Femur (tissue), 1 donor: ENCODE results near the gene FECH.
"Not testable (repeated sequence)": the region's sequence is repeated elsewhere in the genome, so short reads cannot be mapped to it uniquely, and the experiment has no call there.

Experiments
- DNase-seq: peaks from one replicate; pipeline ENCODE4 v3.0.0-alpha.2; 2017

The FECH gene

DNA sequence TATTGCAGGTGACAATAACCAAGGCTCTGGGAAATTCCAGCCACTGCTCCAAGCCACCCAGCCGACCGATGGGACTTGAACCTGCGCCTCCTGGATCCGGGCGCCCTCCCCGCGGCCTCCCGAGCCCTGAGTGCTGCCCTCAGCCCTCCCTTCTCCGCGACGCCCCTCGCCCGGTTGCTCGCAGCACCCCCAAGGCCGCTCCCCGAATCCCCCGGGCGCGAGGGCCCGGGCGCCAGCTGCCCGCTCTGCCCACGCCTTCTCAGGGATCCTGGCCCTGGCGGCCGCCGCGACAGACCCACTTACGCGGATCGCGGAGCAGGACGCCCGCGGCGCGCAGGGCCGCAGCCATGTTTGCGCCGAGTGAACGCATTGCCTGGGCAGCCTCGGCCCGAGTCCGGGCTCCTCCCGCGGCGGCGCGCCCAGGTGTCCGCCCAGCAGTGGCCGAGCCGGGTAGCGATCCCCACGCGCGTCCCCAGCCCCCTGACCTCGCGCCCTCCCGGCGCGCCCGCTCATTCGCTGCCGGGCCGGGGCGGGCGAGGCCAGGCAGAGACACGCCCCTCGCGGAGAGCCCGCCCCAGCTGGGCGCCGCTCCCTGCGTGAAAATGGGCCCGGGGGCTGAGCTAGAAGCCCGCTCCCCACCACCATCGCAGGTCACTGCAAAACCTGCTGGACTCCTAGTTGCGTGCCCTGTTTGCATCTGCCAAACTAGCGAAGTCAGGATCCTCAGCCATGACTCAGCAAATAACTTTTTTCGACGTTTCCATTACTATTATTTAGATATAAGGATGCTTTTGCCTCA is at the start of gene FECH:
TSS of gene FECH (minus strand) at position 452 of the 799 bp plus-strand sequence. CDS start at position 370, 82 bp downstream.
- DNase-seq = peak; percentile 87

DNA sequence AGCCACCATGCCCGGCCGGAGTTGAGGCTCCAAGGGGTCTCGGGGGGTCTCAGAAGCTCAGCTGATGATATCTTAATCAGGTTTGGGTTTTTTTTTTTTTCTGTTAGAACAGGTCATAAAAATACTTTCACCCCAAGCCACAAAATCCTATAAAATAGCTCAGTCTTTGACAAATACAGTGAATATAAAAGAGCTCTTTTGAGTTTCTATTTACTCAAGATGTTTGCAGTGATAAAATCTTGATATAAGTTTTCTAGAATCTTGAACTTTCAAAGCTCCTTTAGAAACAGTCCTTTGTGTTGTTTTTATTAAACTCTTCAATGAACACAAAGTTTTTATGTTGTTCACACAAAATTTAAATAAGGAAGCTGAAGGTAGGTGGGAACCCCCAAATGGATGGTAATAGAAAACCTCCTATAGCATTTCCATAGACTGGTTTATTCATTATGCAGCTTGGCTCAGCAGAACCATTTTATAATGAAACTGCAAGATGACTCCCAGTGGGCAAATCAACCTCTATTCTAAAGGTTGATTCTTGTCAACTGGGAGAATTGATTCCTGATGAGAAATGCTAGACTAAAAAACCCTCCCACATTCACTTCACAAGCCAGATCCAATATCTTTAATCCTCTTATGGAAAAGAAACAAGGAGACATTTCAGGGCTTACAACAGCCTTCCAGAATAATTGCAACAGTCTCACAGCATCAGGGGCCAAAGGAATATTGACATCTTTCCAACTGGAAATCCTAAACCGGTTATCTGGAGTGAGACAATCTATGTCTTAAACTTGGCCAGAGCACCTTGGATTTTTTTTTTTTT is 48.7 kb upstream of the FECH start:
- DNase-seq = no peak

DNA sequence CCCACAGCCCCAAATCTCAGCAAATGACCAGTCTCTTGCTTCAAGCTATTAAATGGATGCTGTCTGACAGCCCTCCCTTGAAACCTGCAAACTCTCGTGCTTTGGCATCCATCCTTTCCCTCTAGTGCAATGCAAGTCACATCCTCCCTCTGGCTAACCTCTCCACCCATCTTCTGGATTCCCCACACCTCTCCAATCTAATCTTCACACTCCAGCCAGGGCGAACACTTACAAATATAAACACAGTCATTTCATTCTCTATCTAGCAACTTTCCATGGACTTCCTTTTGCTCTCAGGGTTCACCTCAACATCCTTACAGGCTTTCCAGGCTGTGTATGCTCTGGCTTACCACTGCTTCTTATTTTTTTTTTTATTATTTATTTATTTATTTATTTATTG is 45.2 kb upstream of the FECH start:
- DNase-seq = no peak

GRCh38 chr18:57630754-57631595 is 44.5 kb upstream of the FECH start:
- no peak for DNase-seq

DNA sequence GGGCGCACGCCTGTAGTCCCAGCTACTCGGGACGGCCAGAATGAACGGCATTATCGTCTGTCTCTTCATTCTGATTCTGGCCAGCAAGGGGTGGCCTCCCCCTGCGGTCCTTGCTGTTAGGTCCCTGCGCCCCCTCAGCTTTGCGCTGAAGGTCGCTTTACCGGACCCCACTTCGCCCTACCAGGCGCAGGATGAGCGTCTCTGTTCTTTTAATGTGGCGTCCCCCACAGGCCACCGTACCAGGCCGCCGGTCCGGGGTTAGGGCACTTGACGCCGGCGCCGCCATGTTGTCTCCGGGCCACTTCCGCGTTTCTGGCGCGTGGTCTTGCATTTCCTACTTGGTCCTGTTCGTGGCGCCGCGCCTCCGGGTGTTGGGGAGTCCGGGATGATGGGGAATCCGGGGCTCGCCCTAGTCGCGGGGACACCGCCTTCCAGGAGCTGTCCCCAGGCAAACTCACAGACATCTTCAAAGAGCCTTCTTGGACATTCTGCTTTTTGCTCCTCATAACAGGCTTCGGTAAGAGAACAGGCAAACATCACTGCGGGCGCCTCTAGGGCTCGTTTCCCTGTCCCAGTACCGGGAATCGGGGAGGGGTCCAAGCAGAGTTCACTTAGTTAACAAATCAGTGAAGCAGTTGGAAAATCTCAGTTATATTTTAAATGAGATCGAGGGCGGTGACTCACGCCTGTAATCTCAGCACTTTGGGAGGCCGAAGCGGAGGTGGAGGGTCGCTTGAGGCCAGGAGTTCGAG is 43.7 kb upstream of the FECH start:
- peak; percentile 98 for DNase-seq

GRCh38 chr18:57629422-57629821 is 42.9 kb upstream of the FECH start:
- DNase-seq = no peak

DNA sequence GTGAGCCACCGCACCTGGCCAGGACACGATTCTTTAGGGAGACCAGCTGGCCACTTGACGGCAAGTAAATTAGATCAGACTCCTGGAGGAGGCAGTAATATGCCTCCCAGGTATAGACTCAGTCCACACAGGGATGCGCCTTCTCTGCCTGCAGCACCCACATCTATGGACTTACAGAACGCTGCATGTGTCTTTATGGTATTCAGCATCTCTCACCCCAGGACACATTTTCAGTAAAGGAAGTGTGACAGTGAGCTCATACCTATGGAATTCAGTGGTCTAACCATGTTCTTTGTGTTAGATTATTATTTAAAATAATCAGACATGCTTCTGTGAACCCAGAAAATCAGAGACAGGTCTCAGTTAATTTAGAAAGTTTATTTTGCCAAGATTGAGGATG is 41.0 kb upstream of the FECH start:
- DNase-seq = no peak

GRCh38 chr18:57624988-57625387 is 38.5 kb upstream of the FECH start:
- no peak for DNase-seq

DNA sequence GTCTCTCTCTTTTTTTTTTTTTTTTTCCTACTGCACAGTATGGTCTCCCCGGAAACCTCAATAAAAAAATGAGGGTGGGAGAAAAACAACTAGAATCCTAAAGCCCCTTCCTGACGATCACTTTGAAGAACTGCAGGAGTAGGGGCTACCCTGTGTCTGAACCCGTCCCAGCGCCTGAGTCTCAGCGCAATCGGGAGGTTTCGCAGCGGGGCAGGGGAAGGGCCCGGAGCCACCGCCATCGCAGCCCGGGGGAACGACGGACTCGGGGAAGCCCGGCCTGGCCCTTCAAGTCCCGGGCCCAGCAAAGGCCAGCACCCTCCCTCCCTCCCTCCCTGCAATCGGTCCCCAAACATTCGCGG is 34.7 kb upstream of the FECH start:
- no peak for DNase-seq

GRCh38 chr18:57619876-57620275 is 33.4 kb upstream of the FECH start:
- no peak for DNase-seq

DNA sequence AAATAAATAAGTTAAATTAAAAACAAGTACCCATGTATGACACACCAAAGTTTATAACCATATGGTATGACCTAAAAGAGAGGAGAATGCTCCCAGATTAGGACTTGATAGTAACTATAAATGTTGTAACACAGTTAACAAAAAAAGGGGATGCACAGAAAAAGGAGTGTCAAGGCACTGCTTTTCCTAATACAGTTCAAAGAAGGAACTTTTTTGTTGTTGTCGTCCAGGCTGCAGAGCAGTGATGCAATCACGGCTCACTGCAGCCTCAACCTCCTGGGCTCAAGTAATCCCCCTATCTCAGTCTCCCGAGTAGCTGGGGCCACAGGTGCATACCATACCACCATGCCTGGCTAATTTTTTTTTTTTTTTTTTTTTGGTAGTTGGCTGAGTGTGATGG is 32.4 kb upstream of the FECH start:
- no peak for DNase-seq

GRCh38 chr18:57603871-57604270 is 17.4 kb upstream of the FECH start:
- no peak for DNase-seq

GRCh38 chr18:57595347-57595746 is 8.8 kb upstream of the FECH start:
- DNase-seq = no peak

GRCh38 chr18:57592716-57593115 is 6.2 kb upstream of the FECH start:
- DNase-seq = not testable (repeated sequence)

DNA sequence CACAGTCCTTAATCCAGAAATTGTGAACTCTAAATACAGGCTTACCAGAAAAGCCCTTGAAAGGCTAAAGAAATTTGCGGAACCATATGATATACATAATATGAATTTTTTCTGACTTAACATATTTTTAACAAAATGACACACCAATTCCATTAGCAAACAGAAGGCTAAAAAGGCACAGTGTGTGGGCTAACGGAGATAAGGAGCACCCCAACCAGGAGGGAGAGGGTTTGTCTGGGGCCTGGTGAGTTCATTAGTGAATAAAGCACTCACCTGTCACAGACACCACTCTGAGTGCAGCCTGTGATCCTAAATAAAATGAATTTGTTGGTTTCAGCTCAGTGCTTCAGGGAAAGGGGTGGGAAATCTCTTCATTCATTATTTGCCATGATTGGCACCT is 2.7 kb upstream of the FECH start:
- DNase-seq = no peak

DNA sequence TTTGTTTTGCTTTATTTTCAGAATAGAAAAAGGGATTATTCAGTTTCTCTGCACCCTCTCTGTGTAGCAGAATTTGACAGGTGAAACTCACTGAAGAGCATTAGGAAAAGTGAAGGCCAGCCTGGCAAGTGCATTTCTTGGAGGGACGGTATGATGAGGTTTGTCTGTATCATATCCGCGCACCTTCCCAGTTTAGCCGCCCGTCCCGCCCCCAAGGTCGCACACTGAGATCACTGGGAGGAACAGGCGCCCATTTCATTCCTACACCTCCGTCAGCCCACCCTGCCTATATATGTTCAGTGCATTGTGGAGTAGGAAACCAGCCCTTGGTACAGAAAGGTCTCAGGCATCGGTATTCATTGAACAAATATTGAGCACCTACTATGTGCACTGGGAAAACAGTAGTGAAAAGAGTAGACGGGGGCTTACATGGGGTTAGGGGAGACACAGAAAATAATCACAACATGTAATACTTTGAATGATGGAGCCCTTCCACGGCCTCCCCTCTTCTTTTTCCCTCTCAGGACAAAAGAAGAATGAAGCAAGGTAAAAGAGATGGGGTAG is 678 bp upstream of the FECH start:
- DNase-seq = no peak

GRCh38 chr18:57585855-57586250 is 649 bp downstream of the FECH start:
- DNase-seq = no peak

DNA sequence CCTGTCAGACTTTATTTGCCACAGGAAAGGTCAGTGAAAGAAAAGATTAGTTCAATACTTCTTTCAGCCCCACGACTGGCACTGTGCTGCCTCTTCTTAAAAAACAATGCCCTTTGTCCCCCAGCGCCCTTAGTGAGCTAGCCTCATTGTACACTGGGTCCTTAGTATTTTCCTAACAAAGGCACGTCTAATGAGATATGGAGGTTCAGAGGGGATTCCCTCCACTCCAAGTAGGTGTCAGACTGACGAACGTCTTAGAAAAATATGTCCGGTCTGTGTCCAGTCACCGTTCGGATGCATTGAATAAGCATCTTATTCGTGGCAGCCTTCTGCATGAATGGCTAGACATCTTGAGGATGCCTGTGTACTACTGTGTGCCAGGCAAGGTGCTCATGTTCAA is 1.1 kb downstream of the FECH start:
- no peak for DNase-seq

DNA sequence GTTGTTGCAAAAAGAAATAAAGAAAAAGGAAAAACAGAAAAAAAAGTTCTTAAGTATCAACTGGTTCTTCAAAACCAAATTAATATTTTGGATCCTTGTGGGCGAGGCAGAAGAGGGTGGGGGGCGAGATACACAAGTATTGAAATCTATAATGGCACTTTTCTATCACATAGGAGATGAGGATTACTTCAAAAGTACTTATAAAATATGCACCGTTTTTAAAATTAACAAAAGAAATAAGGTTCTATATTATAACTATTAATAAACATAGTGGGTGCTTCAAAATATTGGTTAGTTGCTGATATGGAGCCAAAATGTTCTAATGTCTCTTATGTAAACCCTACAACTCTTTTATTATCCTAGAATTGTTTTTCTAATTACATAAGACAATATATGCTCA is 2.1 kb downstream of the FECH start:
- no peak for DNase-seq

- no peak for DNase-seq
These were observed 3.1 kb downstream of the FECH start for GRCh38 chr18:57583297-57583835.

DNA sequence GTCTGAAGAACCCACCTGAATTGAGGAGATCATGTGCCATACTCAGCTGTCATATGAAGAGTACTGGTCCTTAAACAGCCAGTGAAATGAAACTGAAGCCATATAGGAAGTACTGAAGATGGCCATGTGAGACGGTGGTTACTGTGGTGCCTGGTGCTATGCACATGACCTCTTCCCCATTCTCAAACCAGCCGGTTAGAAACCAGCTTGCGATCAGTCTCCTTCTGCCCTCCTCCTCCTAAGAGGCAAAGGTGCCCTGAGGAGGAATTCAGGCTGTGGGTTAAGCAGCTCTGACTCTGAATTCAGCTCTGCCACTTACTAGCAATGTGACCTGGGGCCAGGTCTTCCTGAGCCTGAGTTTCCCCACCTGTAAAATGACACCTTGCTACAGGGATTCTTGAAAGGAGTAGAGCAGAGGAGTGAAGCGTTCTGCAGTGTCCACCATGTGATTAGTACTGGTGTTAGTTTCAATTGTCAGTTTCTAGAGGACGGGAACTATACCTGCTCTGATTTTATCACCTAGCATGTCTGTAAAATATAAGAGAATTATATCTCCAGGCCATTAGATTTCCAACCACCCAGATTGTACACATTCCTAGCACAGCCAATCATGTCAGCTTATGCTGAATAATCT is 5.1 kb downstream of the FECH start:
- no peak for DNase-seq
